Germinal center (tissue), 1 donor: ENCODE data around the gene OGDH.
A peak's percentile ranks its signal among the peaks of the same experiment; 100 is the strongest.
"Not testable (repeated sequence)": the region's sequence is repeated elsewhere in the genome, so short reads cannot be mapped to it uniquely, and the experiment has no call there.

ENCODE experiments used
- DNase-seq: peaks from one replicate; pipeline ENCODE4 v3.0.0; 2012; ENCODE audit warnings: mixed read lengths, low spot score

The OGDH gene

GRCh38 chr7:44606341-44607140 is at the start of gene OGDH:
TSS of gene OGDH (plus strand) at chr7:44606627. CDS start at chr7:44624344, 17,717 bp downstream.
- DNase-seq, result peak; percentile 99

- no peak for DNase-seq
Observed at GRCh38 chr7:44557485-44557884, 48.9 kb upstream of the OGDH start.

GRCh38 chr7:44559485-44559884 is 46.9 kb upstream of the OGDH start:
- no peak for DNase-seq

DNA sequence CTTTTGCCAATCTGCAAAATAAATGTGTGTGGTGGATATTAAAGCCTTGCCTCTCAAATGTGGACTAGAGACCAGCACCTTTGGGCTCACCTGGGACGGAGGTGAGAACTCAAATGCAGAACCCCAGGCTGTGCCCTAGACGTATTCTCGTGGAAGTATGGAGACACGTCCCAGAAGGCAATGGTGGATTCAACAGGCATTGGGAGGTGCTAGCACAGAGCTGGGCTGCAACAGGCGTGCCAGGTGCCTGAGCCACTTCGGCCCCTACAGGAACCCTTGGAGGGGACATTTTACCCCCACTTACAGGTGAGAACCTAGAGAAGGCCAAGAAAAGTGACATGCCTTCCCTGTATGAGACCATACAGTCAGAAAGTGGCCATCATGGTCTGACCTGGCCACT is 44.9 kb upstream of the OGDH start:
- DNase-seq, result no peak

DNA sequence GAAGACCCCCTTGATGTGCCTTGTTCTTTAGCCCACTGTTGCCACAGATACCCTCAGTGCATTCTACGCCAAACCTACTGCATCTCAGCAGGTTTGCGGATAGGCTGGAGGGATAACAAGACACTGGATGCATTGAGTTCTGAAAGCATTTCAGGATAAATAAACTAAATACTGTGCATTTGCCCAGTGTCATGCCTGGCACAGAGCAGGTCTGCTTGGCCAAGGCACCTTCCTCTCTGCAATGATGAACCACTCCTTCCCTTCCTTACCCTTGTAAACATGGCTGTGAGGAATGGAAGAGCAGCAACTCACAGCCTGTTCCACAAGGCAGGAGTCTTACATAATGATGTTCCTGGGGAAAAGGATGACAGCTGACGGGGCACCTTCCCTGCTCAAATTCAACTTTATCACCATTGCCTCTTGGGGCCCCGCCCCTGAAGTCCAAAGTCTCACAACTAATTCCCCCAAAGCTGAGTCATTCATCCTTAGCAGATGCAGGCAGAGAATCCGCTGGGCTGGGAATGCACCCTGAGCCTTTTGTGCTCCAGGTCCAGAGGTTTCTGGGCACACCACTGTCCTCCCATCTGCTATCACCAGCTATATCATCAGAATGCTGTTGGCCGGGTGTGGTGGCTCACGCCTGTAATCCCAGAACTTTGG is 44.3 kb upstream of the OGDH start:
- no peak for DNase-seq

- DNase-seq, result not testable (repeated sequence)
Observed at GRCh38 chr7:44562622-44562962, 43.8 kb upstream of the OGDH start.

DNA sequence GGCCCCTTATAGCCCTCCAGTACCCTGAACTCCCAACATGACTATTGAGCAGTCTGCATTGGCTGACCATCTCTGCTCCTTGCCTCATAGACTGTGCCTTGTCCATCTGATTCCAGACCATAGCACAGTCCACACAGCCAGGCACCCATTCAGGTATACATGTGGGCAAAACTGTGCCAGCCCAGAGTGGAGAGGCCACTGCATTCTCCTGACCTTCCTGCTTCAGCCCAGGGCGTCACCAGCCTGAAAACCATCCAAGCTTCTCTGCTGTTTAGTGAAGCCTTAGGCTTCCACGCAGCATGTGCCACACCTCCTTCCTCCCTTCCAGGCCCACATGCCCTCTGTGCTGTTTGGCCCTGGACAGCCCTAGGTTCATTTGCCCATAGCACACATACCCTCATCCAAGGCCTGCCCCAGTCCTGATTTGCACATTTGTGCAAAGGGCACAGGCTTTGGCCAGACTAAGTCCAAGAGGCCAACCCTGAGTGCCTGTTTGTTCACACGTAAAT is 43.2 kb upstream of the OGDH start:
- DNase-seq, result no peak

DNA sequence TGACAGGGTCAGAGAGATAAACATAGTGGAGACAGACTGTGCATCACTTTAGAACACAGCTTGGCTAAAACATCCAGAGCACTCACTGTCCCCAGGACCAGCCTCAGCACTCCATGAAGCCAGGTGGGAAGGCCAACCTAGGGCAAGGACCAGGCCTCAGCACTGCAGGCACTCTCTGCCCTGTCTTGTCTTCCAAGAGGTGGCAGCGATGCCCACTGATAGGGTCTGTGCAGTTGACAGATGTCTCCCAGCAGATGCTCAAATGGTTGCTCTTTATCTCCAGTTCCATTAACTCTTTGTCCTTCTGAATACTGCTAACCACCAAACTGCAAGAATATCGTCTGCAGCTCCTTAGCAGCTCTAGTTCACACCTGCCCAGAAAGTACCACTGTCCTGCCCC is 41.8 kb upstream of the OGDH start:
- no peak for DNase-seq

GRCh38 chr7:44565097-44565794 is 41.2 kb upstream of the OGDH start:
- peak; percentile 70 for DNase-seq

GRCh38 chr7:44565795-44566559 is 40.5 kb upstream of the OGDH start:
- no peak for DNase-seq

- DNase-seq, result no peak
Observed at GRCh38 chr7:44566680-44567079, 39.7 kb upstream of the OGDH start.

DNA sequence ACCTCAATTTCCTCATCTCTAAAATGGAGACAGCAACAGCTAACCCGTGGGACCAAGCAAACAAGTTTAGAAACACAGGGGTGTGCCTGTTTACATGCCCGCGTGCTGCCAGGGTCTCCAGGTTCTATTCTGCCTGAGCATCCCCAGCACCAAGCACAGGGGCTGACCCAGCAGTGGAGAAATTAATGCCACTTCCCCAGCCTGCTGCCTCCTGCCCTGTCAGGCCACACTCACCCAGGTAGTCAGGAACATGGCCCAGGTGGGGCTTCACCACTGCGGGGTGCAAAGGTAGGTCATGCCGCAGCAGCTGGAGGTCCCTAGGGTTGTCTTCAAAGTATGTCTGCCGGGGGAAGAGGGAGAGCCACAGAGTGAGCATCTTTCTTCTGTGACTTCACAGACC is 38.5 kb upstream of the OGDH start:
- DNase-seq, result no peak

GRCh38 chr7:44568771-44569560 is 37.5 kb upstream of the OGDH start:
- no peak for DNase-seq

DNA sequence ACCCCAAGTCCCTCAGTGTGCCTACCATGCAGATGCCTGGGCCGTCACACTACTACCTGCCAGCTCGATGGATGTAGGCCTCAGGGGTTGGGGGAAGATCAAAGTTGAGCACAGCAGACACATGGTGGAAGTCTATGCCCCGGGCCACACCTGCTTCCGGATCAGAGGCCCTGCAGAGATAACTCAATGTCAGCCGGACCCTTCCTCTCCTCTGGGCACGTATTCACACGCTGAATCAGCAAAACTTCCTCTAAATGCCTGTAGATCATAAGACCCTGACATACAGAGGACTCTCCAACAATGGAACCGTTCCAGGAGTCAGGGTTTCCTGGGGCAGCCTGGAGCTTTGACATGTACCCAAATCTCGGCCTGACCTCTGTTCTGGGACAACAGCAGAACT is 36.5 kb upstream of the OGDH start:
- DNase-seq, result no peak

- no peak for DNase-seq
Observed at GRCh38 chr7:44572771-44573170, 33.7 kb upstream of the OGDH start.

GRCh38 chr7:44573464-44574286 is 32.8 kb upstream of the OGDH start, which contains the start of gene DDX56:
TSS of gene DDX56 (minus strand) at chr7:44573908. CDS start at chr7:44573895, 13 bp downstream.
- peak; percentile 96 for DNase-seq

DNA sequence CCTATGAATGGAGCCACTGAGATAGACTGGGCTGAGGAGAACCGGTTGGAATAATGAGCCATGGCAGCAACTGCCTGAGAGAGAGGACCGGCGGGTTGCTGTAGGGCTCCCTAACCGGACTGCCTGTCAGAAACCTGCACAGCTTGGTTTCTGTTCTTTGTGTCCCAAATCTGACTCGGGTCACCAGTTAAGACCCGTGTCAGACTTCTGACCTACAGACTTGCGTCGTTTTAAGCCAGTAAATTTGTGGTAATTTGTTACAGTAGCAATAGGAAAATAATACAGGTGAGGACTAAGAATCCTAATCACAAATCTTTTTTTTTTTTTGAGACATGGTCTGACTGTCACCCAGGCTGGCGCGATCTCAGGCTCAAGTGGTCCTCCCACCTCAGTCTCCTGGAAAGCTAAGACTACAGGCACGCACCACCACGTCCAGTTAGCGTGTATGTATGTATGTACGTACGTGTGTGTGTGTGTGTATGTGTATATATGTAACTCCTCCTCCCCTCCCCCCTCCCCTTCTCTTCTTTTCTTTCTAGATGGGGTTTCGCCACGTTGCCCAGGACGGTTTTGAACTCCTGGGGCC is 32.0 kb upstream of the OGDH start:
- no peak for DNase-seq

DNA sequence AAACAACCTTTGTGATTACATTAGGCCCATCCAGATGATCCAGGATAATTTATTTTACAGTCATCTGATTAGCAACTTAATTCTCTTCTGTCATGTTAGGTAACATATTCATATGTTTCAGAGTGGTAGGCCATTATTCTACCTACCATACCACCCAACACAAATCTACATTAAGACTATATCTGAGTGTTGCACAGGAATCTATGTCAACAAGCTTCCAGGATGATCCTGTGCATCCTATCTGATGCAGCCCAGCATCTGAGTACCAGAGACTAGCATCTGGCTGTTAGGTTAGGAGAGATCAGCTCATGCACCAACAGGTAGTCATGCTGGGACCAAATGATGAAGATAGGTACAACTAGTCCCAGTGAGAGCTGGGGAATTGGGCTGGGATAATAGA is 31.4 kb upstream of the OGDH start:
- DNase-seq, result no peak

DNA sequence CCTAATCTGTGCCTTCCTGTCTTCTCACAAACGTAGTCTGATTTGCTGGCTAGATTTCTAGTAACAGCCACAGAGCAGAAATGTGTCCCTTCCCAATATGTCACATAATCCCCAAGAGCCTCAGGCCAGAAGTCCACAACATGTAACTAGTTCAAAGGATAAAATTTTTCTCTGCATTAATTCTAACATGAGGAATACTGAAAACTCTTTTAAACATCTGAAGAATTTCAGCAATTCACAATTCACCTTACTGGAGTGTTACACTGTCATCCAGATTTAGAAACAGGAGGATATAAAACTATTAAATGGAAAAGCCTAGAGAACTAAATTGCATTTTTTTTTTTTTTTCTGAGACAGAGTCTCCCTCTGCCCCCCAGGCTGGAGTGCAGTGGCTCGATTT is 30.2 kb upstream of the OGDH start:
- no peak for DNase-seq
